ENCODE data around the gene NVL. TPM values are rescaled to one million over a fixed set of nuclear protein-coding genes. Genes with fewer than 3 reads are reported as not detected.

Gene NVL
- total RNA-seq, 1 experiment from 2014 or later = 21.9 TPM

DNA sequence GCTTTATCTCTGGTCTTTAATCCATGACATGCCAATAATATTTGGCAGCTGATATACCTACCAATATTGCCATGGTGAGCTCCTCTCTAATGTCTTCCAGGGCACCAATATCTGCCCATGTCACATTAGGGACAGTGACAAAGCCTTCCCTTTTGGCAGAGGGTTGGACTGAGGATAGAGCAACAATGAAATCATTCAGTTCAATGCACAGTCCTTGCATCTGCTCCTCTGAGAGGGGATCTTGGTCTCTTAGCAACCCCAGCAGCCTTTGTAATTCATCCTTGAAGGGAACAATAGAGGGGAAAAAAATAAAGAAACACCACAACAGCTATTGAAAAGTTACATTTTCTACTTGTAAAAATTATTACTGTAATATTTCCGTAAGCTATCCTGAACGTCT lies 42.3 kb downstream of the NVL start:
- Histone ChIP-seq H3K36me3 (ENCODE audit: control insufficient read depth in 1 of 2, insufficient read depth in 2 of 2, low read length in 2 of 2) (peaks cover 12 to 16% of the 10 kb centered on the region in 2 experiments; a peak in 3 of 4 replicates), H4K20me1 (ENCODE audit: insufficient read depth) (no peaks in the 10 kb centered on the region), H3K79me2 (ENCODE audit: insufficient read depth, low read length) (no peaks in the 10 kb centered on the region), H3K4me1 (ENCODE audit: control insufficient read depth in 1 of 2, insufficient read depth in 2 of 2, low read length in 2 of 2) (no peaks in the 10 kb centered on the region), H3K9me3 (ENCODE audit: control insufficient read depth in 1 of 2, insufficient read depth in 1 of 2, low read depth in 1 of 2, low read length in 2 of 2) (no peaks in the 10 kb centered on the region), H3K9ac (ENCODE audit: low read length) (no peak overlapping the region), H3K9me2 (ENCODE audit: insufficient read depth) (no peaks in the 10 kb centered on the region), H3K4me2 (ENCODE audit: low read length) (no peak overlapping the region), H2AFZ (ENCODE audit: low read depth, low read length, poor library complexity, severe bottlenecking) (no peak overlapping the region), H3K27me3 (ENCODE audit: insufficient read depth, low read length) (no peaks in the 10 kb centered on the region), H3K4me3 (replicated peaks in 1 of 2; ENCODE audit: low read depth in 1 of 2, low read length in 2 of 2) (no peak overlapping the region), H3K27ac (ENCODE audit: low read depth, low read length) (no peak overlapping the region)
- ChIA-PET RAD21 (ENCODE audit: low non-redundant PET in 1 of 2, low total read pairs in 2 of 2, uncharacterized antibody in 2 of 2, unreplicated experiment in 2 of 2) (no interaction called here), CTCF (no interaction called here), POLR2A (no interaction called here)
- intact Hi-C loops (cut with micrococcal nuclease) = no loop called here
- ATAC-seq (no peak), DNase-seq (ENCODE audit: low read depth, low spot score) (no peak)
- BruUV-seq (replicated peaks) = no TSS peak
- no peak for TF ChIP-seq EZH2phosphoT487 (IDR thresholded peaks at IDR 0.05; ENCODE audit: borderline replicate concordance)
- TF ChIP-seq ZNF274 (IDR thresholded peaks at IDR 0.05; ENCODE audit: low read depth, low read length) = no peak
- no peak for TF ChIP-seq POLR2A (IDR thresholded peaks at IDR 0.05; ENCODE audit: borderline replicate concordance, extremely low read depth, insufficient read depth, insufficient read length)
- TF ChIP-seq FOSL1 (IDR thresholded peaks at IDR 0.05; ENCODE audit: low read depth) = no peak
- no peak for TF ChIP-seq MAX (IDR thresholded peaks at IDR 0.05)
- no peak for TF ChIP-seq CEBPB (IDR thresholded peaks at IDR 0.05; ENCODE audit: low read depth)
- TF ChIP-seq EGR1 (IDR thresholded peaks at IDR 0.05; ENCODE audit: low read depth) = no peak
- no peak for TF ChIP-seq ZFX (IDR thresholded peaks at IDR 0.05)
- no peak for TF ChIP-seq SP1 (IDR thresholded peaks at IDR 0.05; ENCODE audit: low read depth)
- TF ChIP-seq YY1 (IDR thresholded peaks at IDR 0.05; ENCODE audit: extremely low read depth, insufficient replicate concordance, low read depth, low read length) = no peak
- no peak for TF ChIP-seq JUND (IDR thresholded peaks at IDR 0.05)
- no peak for TF ChIP-seq CTCF (IDR thresholded peaks at IDR 0.05 in 2 of 3, conservative IDR thresholded peaks at IDR 0.05 in 1 of 3; ENCODE audit: borderline replicate concordance in 1 of 3, insufficient read depth in 1 of 3, low read depth in 2 of 3, low read length in 2 of 3)
- TF ChIP-seq, protein P1, sequence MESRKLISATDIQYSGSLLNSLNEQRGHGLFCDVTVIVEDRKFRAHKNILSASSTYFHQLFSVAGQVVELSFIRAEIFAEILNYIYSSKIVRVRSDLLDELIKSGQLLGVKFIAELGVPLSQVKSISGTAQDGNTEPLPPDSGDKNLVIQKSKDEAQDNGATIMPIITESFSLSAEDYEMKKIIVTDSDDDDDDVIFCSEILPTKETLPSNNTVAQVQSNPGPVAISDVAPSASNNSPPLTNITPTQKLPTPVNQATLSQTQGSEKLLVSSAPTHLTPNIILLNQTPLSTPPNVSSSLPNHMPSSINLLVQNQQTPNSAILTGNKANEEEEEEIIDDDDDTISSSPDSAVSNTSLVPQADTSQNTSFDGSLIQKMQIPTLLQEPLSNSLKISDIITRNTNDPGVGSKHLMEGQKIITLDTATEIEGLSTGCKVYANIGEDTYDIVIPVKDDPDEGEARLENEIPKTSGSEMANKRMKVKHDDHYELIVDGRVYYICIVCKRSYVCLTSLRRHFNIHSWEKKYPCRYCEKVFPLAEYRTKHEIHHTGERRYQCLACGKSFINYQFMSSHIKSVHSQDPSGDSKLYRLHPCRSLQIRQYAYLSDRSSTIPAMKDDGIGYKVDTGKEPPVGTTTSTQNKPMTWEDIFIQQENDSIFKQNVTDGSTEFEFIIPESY (IDR thresholded peaks at IDR 0.05; ENCODE audit: extremely low read depth, insufficient replicate concordance, low read length) = no peak

Measured in HCT116 (cell line).